NOMO-1 treated with dmso at 0.1 percent for 144 hours (cell line): ENCODE measurements around the gene COL4A2.
"Not testable (repeated sequence)": the region's sequence is repeated elsewhere in the genome, so short reads cannot be mapped to it uniquely, and the experiment has no call there.

ENCODE experiments used
- DNase-seq: peaks from one replicate; lab custom pipeline; 2025; ENCODE audit not compliant: unreplicated experiment; lab: John Stamatoyannopoulos, UW

Gene COL4A2

DNA sequence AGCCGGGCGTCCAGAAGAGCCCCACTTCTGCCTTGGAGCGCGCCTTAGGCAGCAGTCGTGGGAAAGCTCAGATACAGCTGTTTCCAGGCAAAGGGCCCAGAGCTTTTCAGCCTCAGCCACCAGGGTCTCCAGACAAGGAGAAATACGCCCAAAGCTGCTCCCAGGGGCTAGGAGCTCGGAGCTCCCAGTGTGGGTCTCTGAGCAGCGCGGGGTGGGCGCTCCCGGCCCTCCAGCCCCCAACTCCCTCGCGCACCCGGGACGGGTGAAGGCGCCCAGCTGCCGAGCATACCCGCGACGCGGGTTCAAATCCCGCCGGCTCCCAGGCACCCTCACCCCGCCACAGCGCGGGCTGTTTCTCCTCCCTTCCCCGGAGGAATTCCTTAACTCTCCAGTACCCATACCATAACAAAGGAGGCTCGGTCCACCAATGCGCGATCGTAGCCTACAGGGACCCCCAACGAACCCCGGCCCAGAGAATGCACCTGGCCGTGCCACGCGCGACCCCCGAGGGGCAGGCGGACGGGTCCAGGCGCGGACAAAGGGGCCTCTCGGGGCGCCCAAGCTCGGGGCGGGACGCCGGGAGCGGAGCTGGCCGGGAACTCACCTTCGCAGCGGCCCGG, 634 bp upstream of the COL4A2 start:
- DNase-seq, result no peak

DNA sequence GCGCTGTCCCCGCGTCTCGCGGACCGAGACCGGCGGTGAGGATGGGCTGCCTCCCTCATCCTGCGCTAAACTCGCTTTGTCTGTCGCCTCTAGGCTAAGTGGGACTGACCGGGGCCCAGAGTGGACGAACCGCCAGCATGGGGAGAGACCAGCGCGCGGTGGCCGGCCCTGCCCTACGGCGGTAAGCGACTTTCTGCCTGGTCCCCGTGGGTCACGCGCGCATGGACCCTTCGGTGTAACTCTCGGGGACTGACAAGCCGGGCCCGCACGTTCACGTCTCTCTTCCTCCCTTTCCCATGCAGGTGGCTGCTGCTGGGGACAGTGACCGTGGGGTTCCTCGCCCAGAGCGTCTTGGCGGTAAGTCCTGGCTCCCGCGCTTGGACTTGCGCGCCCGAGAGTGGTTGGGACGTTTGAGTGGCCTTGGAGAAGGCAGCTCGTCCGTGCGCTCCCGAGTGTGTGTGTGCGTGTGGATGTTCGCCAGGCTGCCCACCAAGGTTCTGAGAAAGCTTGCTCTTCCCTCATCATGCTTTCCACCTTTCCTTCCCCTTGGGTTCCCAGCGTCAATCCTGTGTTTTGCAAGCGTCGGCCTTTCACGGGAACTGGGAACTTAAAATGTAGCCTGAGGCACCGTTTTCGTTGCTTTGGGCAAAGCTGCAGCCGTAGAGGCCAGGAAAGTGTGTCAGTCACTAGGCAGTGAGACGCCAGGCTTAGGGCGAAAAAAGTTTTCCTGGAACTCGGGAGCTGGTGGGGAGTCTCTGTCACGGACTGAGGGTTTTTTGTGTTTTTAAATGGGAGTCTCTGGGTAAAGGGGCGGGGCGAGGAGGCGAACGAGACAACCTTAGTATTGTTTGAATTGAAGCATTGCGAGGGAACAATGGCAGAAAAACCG, 927 bp downstream of the COL4A2 start:
- no peak for DNase-seq

DNA sequence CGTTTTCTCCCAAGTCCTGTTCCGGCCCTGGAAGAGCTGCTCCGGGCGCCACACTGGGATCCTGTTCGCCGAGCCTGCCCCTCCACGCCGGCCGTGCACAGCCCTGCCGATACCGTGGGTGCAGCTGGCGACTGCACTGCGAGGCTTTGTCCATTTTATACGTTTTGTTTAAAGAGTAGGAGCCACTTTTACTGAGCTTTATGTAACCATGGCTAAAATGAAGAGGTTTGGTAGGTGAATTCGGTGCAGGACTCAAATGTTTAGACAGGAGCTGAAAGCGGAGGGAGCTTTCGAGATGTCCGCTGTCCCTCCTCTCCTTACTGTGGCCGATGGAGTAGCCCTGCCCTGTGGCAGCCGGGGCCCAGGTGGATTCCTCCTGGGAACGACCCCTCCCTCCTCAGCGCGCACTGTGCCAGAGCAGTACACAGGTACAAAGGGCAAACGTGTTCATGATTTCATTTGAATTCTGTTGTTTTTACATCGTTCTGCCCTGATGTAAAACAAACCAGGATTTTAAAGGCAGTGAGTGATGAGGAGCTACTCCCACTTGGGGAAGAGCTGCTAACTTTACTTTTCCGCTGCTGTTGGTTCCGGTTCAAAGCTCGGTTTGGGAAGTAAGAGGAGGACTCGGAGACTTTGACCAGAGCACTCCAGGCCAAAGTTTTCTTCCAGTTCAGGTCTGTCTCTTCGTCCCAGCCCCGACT, 1.7 kb downstream of the COL4A2 start:
- DNase-seq, result no peak

DNA sequence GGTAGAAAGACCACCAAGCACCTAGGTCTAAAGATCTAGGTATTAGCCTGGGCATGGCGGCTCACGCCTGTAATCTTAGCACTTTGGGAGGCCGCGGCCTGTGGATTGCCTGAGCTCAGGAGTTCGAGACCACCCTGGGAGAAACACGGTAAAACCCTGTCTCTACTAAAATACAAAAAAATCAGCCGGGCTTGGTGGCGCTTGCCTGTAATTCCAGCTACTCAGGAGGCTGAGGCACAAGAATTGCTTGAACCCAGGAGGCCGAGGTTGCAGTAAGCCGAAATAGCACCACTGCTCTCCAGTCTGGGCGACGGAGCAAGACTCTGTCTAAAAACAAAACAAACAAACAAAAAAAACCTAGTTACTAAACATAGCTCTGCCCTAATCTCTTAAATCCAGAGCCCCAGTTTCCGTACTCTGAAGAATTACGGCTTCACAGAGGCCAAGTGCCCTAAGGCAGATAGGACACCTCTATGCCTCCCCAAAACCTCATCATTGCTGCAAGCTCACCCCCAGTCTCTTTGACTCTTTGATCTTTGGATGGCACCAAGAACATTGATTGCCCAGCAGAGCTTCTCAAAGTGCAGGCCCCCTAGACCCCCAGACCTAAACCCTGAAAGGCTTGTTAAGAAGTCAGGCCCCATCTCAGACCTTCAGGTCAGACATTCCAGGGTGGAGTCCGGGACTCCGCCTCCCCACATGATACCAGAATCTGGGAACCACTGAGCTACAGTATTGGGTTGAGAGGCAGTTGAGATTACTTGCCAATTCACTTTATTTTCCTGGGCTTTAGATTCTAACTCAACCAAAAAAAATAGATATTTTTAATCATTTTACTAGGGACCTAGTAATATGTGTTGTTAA, 2.8 kb downstream of the COL4A2 start:
- DNase-seq, result no peak

DNA sequence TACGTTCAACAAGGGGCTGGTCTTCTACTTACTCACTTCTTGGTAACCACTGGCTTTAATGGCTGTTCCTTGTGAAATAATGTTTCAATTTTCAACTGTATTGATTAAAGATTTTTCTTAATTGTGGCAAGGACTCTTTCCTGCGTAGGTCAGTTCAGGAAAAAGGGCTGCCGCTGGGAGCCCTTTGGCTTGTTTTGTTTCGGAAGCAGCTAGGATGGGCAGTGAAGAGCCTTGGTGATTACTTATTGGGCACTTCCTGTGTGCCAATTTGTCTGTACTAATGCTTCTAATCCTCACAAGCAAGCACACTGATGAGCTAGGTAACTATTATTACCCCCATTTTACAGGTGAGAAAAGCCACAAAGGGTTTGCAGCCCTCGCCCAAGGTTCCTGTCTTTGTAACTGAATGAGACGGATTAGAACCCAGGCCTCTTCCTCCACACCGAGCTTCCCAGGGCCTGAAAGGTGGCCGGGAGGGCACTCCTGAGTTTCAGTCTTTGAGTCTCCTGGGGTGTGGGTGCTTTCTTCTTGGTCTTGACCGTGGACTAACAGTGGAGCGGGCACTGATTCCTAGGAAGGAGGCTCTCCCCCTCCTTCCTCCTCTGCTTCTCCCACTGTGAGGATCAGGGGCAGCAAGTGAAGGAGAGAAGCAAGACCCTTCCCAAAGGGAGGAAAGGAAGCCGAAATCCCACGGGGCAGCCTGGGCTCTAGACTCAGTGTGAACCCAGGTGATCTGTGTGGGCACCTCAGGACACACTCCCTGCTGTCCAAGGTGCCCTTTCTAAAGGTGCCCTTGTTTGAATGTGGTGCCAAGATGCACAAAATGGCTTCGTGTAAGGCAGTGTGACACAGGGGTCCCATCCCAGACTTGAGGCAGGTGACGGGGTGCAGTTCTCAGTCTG, 3.7 kb downstream of the COL4A2 start:
- DNase-seq, result no peak

DNA sequence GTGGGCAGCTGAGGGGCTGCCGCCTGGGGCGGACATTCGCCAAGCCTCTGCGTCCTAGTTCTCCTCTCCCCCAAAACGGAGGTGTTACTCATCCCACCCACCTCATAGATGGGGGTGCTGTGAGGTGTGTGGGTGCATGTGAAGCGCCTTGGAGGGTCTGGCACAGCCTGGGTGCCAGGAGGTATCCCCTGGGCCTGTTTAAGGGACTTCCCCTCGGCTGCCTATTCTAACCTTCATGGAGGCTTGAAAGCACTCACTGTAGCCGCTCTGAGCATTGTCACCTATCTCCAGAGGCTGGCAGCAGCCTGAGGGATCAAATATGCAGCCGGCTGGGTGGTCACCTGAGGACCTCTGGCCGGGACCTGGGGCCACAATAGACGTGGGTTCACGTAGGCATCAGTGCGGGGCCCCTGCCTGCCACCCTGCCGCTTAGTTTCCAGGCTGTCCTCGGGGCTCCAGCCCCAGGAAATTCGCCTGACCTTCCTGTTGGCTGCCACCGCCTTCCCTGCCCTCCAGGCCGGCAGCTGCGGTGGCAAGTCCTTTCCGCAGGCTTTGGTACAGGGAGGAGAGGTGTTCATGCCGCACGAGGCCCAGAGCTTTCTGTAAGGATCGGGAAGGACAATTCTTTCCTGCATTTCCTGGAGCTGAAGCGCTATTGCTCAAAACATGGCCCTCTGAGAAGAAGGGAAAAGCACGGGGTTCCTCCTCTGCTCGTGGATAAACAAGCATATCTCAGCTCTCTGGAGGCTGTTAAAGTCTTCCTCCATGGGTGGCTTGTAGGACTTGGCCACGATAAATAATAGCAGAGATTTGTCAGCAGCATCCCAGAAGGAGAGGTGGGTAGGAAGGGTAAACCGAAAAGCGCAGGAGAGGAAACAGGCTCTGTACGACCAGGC, 4.6 kb downstream of the COL4A2 start:
- DNase-seq, result no peak

DNA sequence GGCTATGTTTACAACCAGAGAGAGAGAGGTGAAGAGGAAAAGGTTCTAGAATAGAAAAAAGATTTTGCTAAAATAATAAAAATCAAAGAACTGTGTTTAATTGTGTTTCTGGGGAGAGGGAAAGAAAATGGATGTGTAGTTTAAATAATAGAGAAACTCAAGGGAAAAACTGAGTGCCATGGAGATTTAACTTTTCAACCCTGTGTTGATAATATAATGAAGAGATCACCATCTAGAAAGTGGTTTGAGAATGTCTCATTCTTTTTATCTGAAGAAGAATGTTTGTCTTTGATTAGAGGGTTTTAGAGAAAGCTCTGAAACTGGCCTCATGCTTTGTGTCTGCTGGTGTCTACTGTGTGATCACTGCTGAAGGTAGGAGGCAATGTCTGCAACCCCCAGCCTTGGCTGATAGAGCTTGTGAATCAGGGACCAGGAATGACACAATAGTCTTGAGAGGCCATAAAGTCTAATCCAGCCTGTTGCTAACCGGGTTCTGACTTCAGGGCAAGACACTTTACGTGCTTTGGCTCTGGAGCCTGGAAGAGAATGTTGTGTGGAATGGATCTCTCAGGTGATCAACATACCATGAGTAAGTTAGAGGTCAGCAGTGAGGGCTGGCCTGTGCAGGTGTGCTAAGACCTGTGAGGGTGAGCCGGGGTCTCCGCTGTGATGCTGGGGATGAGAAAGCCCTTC, 5.4 kb downstream of the COL4A2 start:
- DNase-seq, result no peak

DNA sequence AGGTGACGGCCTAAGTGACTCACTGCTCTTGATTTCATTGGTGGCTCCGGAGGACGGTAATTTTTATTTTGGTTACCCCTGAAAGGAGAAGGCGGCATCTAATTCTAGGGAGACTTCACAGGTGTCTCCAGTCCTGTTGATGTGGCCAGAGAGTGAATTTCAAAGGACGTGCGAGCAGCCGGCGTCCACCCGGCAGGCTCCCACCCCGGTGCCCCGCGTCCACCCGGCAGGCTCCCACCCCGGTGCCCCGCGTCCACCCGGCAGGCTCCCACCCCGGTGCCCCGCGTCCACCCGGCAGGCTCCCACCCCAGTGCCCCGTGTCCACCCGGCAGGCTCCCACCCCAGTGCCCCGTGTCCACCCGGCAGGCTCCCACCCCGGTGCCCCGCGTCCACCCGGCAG, 6.2 kb downstream of the COL4A2 start:
- DNase-seq, result not testable (repeated sequence)

DNA sequence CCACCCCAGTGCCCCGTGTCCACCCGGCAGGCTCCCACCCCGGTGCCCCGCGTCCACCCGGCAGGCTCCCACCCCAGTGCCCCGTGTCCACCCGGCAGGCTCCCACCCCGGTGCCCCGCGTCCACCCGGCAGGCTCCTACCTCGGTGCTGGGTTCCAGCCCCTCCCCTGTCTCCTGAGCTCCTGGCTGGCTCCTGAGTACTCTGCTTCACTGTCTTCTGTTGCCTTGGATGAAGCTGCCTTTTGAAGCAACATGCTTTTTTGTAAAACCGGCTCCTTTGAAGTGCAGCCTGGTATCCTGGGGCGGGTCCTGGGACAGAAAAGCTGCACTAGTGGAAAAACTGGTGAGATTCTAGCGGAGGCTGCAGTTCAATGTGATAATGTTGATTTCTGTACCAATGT, 6.6 kb downstream of the COL4A2 start:
- DNase-seq, result not testable (repeated sequence)

DNA sequence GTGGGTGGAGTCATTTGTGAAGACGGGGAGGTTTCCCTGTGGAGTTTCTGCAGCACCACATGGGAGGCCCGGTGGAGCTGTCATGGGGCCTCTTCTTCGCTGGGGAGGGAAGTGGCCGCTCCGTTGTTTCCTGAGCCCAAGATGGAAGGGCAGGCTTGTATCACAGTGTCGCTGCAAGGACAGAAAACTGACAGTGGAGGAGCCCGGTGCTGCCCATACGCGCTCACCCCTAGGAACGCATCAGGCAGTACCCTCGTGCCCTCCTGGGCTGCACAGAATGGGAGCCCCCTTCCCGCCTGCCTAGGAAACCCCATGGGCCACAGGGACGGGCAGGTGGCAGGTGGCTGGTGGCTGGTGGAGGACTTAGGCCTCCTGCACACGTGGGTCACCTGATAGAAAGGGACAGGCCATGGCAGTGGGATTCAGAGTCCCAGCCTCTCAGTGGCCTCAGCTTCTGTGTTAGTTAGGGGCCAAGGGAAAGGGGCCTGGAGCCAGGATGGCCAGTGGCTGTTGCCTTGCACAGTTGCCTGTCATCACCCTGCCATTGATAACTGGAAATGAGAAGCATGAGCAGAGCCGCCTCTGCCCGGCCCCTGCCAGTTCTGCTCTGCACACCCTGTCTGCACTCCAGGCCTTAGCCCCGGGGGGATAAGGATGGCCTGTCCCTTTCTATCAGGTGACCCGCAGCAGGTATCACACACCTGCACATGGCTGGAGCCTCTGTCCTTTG, 7.6 kb downstream of the COL4A2 start:
- DNase-seq, result no peak

DNA sequence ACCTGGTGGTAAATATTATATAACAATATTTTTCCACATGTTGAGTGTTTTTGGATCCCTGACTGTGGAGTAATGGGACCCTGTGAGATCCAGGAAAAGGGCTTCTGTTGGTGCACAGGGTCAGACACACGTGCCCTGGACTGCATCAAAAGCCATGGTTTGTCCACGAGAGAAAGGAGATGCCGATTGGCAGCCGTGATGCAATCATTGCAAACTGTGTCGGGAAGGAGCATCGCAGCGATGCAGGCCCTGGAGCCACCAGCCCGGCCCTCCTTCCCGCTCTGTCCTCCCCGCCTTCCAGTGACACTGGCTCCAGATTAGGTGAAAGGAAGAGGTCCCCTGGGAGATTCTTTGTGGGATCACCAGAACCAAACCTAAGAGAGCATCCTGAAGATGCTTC, 9.1 kb downstream of the COL4A2 start:
- no peak for DNase-seq

DNA sequence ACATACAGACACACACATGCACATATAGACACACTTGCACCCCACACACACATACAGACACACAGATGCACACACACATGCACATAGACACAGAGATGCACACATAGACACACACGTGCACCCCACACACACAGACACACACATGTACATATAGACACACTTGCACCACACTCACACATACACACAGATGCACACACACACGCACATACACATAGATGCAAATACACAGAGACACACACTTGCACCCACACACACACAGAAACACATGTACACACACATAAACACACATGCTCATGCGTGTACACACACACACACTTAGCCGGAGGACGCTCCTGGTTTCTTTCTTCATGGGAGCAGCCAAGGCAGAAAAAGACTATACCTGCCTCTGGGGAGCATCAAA, 10.0 kb downstream of the COL4A2 start:
- DNase-seq, result no peak

DNA sequence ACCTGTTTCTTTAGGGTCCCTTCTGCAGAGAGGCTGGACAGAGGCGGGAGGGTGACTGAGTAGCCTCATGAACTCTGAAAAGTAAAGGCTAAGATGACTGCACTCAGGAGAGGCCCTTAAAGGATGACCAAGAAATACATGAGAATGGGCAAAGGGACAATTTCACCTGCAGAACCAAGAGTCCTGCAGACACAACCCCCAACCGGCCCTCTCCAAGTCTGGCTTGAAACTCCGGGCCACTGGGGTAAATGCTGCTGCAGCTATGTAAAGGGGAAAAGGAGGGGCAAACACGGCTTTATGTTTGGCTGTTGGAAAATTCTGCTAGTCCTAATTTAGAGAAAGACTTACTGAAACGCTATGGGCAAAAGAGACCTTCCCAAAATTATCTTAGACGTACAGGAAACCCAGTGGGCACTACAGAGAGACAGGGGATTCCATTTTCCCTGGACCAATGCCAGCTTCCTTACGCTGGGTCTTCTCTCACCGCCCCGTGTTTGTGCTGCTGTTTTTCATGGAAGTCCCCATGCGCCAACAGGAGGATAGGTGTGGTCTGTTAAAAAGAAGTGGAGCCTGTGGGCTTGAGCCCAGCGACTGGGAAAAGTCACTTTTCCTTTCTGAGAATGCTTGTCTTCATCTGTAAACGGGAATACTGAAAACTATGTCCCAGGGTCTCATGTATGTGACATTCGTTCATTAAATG, 10.6 kb downstream of the COL4A2 start:
- no peak for DNase-seq

DNA sequence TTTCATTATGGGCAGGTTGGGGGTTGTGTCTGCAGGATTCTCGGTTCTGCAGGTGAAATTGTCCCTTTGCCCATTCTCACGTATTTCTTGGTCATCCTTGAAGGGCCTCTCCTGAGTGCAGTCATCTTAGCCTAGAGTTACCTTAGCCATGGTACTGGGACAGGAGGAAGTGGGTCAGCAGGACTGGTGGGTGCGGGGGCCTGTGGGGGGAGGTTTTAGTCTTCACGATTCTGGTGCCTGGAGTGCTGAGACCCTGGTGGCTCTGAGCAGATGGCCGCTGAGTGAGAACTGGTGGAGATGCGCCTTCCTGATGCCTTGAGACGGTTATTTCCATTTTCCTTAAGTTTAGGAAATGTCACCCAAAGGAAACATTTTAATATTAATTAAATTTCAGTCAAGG, 11.8 kb downstream of the COL4A2 start:
- DNase-seq, result no peak

DNA sequence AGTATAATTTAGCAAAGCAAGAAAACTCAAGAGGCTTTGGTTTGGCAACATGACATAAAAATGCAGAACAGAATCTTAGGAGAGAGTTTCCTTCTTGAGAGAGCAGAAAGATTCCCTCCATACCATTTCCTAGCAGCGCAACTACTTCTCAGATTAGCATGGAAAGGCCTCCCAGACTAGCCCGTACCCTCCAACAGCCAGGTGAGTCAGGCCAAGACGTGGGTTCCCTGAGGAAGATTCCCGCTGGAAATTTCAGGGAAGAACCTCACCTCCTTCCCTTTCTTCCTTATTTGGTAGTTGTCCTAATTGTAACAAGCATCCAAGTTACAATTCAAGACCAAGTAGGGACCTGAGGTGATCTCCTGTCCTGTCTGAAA, 12.3 kb downstream of the COL4A2 start:
- no peak for DNase-seq

DNA sequence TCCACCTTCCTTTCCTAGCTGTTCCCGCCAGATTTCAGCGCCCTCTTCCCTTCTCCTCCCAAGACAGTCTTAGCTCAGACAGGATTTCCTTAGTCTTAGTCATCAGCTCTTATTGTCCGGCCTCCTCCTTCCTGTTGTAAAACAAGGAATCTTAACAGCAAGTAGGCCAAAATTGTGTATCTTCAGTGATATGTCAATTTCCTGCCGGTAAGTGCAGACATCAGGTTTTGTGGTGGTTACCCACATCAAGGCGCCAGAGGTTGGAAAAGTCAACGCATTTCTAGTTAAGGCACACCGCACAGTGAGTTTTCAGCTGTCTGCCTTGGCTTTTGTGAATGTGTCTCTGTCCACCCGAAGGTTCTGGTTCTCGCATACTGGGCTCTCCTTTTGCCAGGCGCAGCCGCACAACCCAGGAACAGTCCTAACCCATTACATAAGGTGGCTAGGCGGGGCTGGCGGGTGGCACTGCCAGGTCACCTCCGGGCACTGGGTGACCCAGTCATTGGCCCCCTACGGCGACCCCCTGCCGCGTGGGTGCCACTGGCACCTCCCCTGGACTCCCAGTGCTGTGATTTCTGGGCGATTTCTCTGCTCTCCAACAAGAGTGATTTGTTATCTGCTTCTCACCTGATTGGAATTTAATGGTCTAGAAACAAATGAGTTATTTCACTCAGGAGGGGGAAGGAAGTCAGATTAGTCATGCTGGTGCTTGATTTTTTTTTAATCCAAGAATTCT, 12.9 kb downstream of the COL4A2 start:
- DNase-seq, result no peak

DNA sequence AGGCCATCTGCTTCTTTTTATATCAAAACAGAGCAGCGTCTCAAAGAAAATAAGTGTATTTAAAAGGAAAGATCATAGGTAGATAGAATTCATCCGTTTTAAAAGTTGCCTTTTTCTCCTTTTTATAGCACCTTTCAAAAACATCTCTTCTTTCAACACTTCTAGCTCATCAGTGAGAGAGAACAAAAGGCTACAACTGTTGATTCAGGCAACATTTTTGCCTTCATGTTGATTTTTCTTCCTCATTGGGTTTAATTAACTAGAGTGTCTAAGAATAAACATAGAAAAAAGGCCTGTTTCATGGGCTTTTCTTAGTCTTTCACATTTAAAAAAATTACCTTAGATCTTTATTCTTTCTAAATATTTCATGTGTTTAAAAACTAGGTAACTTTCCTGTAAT, 13.6 kb downstream of the COL4A2 start:
- DNase-seq, result no peak
